Stimulated activated CD4-positive, alpha-beta T cell treated with anti-CD3 and anti-CD28 coated beads, Interleukin-2, amount 100 ng/mL, for 24 hours (primary cell): ENCODE measurements around the gene NDUFB6.
A peak's percentile ranks its signal among the peaks of the same experiment; 100 is the strongest.
"Not testable (repeated sequence)": the region's sequence is repeated elsewhere in the genome, so short reads cannot be mapped to it uniquely, and the experiment has no call there.

Experiments
- DNase-seq, 2 donors: peaks; one replicate each; pipeline ENCODE4 v3.0.0-alpha.2; 2020

Gene NDUFB6

GRCh38 chr9:32570262-32570661 is 2.7 kb downstream of the NDUFB6 start:
- no peak for DNase-seq

GRCh38 chr9:32566770-32567169 is 6.2 kb downstream of the NDUFB6 start:
- no peak for DNase-seq

DNA sequence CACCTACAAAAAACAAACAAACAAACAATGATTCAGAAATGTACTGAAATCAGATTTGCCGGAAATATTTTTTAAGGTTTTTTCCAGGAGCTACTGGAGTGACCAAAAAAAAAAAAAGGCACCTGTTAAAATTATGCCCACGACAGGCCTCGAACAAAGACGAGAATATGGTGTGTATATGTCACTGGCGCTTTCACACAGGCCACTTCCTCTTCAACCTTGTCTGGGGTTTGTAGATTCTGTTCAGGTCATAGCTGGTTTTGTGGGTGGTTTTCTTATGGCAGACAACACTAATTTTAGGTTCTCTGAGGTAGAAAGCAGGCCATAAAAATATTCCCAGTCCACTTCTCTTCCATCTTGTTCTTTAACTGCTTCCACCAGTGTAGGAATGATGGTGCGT is 7.0 kb downstream of the NDUFB6 start:
- no peak for DNase-seq

GRCh38 chr9:32558408-32558934 is 14.5 kb downstream of the NDUFB6 start:
- DNase-seq: no peak

DNA sequence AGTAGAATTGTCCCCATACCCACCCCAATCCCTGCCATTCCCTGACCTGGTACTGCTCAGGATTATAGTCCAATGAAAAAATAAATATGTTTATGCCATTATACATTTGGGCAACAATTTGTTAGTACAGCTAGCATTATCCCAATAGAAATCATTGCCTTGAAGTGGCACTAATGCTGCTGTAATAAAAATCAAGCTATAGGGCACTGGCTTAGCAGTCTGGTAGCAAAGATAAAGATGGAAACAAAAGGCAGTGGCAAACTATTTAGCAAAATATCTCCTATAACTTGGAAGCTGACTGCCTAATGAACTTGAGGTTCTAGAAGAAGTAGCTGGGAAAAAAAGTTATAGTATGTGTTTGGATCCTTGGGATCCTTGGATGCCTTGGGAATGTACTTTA is 18.4 kb downstream of the NDUFB6 start:
- DNase-seq: no peak

DNA sequence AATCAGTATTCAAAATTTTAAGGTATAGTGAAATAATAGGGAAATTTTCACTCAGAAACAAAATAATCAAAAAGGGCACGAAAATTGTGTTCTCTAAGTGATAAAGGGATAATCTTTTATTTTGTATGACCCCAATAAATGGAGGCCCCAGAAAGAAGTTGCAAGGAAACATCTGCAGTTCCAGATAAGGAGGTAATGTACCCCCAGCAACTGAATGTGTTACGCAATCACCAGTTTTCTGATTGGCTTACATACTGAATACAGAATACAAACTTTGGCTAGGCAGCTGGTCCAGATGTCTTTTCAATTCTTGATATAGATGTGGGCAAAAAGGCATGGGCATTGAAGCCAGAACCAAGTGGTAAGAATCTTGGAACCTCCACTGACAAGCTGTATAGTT is 18.9 kb downstream of the NDUFB6 start:
- DNase-seq: no peak

DNA sequence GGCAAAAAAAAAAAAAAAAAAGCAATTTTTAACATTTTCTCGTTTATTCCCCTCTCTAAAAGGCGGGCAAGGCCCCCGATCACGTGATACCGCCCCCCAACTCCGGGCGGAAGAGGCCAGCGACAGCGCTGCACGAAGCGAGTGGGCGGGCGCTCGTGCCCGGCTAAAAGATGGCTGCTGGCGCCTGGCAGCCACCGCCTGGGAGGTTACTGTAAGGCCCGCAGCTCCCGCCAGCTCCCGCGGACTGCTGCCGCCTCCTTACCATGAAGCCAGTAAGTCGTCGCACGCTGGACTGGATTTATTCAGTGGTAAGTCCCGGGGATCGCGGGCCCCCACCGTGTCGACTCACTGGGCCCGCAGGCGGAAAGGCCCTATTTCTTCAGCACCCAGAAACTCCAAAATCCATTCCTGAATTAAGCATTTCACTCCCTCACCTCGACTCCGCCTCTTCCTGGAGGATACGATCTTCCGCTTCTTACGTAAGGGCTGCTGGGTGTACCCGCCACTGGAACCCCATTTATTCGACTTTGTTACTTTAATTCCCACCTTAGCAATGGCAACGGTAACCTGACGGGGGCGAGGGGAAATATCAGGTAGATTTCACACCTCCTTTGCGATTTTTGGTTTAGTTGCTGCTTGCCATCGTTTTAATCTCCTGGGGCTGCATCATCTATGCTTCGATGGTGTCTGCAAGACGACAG is 20.6 kb downstream of the NDUFB6 start, which contains the start of the genes SMIM27 and TOPORS:
Gene SMIM27, plus strand, starts transcription at position 156 of the 701 bp plus-strand sequence. Its CDS starts 108 bp downstream, at position 264.
Gene TOPORS, minus strand, starts transcription at position 415 of the 701 bp plus-strand sequence. Its CDS starts 150 bp downstream, at position 265.
- peak; percentile 91 to 92 for DNase-seq

- peak; percentile 58 to 59 for DNase-seq
These were observed 21.5 kb downstream of the NDUFB6 start for GRCh38 chr9:32551276-32552051.

DNA sequence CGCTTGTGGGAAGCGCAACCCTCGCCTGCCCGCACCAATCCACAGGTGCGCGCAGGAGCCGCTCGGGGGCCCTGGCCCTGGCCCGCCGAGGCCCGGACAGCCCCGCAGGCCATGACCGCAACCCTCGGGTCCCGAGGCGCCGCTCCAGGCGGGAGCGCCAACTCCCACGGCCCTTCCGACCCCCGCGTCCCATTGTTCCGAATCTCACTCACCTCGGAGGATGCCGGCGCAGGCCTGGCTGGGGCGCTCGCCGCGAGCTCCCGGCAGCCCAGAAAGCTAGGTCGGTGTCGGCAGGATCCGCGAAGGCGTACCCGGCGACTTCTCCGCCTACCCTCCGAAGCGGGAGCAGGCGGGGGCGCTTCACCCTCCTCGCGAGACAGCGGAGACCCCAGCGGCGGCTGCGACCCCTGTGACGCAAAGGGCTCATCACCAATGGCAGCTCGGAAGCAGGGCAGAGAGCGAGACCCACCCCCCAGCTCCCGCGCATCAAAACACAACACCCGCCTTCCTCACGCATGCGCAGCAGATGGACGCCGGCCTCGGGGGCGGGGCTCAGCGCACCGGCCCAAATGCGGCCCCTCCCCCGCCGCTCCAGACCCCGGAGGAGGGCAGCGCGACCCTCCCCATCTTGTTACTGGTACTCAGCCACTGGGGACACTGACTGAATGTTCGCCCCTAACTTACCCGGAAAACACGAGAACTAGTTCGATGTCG is 22.2 kb downstream of the NDUFB6 start:
- DNase-seq: peak; percentile 91 to 93

DNA sequence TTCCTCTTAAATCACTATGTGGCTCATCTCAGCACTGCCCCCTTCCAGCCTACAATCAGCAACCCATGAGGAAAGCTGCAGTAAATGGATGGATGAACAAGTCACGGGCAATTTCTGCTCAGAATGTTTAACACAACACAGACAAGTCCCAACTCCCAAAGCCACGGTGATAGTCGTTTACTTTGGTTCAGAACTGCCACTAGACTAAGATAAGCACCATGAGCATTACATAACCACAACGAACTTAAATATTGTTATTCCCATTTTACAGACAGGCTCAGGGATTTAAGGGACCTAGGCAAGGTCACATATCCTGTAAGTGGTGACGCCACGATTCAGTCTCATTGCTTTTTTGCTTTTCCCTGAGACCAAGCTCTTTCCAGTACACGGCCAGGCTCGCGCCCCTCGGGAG is 22.8 kb downstream of the NDUFB6 start:
- DNase-seq: no peak

GRCh38 chr9:32548213-32548612 is 24.7 kb downstream of the NDUFB6 start:
- DNase-seq: not testable (repeated sequence)

- DNase-seq: no peak
These were observed 27.1 kb downstream of the NDUFB6 start for GRCh38 chr9:32545884-32546283.

GRCh38 chr9:32543047-32543446 is 29.9 kb downstream of the NDUFB6 start:
- DNase-seq: no peak

DNA sequence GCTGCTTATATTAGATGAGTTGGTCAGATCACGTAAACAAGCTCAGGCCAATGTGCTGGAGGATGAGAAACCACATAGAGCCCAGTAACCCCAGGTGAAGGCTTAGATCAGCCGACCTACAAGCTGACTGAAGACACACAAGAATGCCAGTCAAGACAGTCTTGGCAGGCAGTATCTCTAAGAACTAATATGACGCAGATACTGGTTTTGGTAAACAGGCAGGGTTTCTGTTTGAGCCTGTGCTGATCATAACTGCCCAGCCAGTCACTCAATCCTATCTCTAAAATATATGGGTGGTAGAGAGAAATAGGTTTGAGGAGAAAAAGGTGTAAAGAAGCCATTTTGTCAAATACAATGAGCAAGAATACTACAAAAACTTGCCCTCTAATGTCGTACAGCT is 39.1 kb downstream of the NDUFB6 start:
- no peak for DNase-seq

DNA sequence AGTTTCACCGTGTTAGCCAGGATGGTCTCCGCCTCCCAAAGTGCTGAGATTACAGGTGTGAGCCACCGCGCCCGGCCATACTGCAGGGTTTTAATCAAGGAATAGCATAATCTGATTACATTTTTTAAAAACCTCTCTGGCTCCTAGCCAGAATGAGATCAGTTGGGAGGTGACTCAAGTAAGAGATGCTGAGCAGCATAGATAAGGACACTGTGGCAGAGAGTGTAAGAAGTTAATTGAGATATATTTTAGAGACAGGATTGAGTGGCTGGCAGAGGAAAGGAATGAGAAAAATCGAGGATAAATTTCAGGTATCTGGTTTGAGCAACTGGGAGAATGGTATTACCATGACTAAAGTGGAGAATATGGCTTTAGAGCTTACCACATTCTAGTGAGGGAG is 39.6 kb downstream of the NDUFB6 start:
- no peak for DNase-seq

DNA sequence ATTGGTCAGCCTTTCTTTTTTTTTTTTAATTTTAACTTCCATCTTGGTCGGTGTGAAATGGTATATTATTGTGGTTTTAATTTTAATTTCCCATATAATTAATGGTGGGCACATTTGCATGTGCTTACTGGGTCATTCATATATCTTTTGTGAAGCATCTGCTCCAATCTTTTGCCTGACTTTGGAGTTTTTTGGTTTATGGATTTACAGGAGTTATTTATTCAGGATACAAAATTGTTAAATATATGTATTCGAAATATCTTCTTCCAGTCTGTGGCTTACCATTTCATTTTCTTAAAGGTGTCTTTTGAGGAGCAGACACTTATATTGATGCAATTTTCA is 46.3 kb downstream of the NDUFB6 start:
- DNase-seq: no peak

DNA sequence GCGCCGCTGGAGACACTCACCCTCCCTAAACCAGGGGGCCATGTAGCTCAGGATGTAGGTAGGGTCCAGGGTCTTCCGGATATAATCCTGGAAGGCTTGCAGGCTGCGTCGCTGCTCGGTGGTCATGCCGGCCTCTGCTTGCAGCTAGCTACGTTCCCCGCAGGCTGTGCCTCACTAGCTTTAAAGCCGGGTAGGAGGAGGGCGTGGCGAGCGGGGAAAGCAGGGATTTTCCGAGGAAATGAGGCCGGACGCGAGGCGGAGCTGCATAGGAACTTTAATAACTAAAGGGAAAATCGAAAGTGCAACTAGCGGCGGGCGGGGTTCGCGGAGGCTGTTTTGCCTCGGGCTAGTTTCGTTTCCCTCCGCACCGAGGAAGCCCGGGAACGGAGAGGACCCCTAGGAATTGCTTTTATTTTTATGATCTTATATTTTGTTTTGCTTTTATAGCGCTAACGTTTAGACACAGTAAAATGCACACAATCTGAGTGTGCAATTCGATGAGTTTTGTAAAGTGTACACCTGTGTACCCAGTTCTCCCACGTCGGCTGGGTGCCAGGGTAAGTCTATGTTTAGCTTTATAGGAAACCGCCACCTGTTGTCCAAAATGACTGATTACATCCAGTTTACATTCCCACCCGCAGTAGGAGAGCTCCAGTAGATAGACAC is 46.8 kb downstream of the NDUFB6 start, which contains the start of gene RIGI:
Gene RIGI, minus strand, starts transcription at position 156 of the 666 bp plus-strand sequence. Its CDS starts 30 bp downstream, at position 126.
- peak; percentile 75 to 77 for DNase-seq

GRCh38 chr9:32525709-32526030 is 47.3 kb downstream of the NDUFB6 start:
- DNase-seq: peak in 1 of 2 donors; percentile 21

DNA sequence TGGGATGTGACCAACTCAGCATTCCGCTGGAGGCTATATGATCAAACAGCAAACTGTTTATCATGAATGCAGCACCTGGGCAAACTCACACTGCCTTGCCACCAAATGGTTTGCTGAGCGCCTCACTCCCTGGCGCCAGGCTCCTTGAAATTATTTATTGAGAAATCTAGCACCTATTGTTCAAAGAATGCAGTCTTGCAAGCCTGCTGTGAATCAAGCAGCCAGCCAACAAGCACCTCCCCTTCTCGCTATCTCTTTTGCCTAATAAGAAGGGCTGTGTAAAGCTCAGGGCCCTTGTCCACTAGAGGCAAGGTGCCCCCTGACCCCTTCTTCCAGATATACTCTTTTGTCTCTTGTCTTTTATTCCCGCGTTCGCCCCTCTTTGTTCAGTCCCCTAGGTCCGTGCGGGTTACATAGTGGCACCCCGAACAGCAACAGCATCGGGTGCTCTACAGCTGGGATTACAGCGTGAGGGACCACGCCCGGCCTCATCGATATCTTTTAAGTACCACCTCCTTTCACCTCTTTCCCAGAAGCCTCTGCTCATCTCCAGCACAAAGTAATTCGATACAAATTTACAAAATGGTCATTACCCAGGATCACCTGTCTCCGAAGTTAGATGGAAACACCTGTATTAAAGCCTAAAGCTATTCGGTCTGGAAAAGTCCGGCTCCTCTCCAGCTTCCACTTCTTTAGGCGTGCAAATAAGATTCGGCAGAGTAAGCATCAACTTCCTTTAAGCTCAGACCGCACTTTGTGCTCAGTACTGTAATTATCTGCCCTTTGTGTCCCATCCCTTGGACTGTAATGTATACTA is 47.9 kb downstream of the NDUFB6 start:
- peak; percentile 20 to 27 for DNase-seq

GRCh38 chr9:32524558-32524891 is 48.4 kb downstream of the NDUFB6 start:
- not testable (repeated sequence) for DNase-seq

GRCh38 chr9:32523910-32524309 is 49.0 kb downstream of the NDUFB6 start:
- no peak for DNase-seq

GRCh38 chr9:32518276-32518675 is 54.7 kb downstream of the NDUFB6 start:
- no peak for DNase-seq
